ENCODE measurements around the gene SH3RF3.

SH3RF3 gene

GRCh38 chr2:109313343-109313742 lies 184.3 kb downstream of the SH3RF3 start:
- no peak for DNase-seq (ENCODE audit: low spot score)

GRCh38 chr2:109316091-109316490 lies 187.1 kb downstream of the SH3RF3 start:
- DNase-seq (ENCODE audit: low spot score): no peak

- no peak for DNase-seq (ENCODE audit: low spot score)
Observed at GRCh38 chr2:109317471-109318095, 188.6 kb downstream of the SH3RF3 start.

DNA sequence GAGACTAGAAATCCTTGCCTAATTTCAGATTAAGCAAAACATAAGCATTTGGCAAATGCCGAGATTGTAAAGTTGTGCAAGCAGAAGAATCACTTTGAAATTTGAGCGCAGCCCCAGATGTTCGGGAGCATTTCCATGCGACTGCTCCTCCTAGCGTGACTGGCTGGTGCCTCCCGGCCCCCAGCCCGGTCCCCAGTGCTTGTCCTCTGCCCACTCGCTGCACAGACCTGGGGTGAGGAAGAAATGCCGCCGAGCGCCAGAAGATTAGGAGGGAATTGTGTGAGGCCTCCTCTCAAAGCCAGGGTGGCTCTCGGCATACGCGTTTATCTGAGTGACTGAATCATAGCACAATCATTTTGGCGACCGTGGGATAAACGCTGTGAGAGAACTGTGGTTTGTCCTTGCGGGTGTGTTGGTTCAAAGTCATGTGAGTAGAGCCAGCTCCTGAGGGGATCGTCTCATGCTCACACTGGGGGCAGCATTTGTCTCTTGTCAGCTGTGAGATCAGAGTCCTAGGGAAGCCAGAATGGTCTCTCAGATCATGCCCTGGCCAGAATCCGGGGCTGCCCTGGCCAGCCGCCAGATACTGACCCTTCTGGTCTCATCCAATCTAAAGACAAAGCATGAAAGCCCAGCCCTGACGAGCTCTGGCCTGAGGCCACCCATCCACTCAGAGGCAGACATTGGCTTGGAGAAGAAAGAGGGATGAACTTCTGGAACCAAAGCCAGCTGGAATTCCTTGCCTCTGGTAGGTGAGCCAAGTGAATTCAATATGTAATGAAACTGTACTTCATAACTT lies 189.3 kb downstream of the SH3RF3 start:
- DNase-seq (ENCODE audit: low spot score): no peak

GRCh38 chr2:109318949-109319342 lies 189.9 kb downstream of the SH3RF3 start:
- no peak for DNase-seq (ENCODE audit: low spot score)

- no peak for DNase-seq (ENCODE audit: low spot score)
Observed at GRCh38 chr2:109320195-109320922, 191.4 kb downstream of the SH3RF3 start.

GRCh38 chr2:109321570-109321969 lies 192.6 kb downstream of the SH3RF3 start:
- DNase-seq (ENCODE audit: low spot score): no peak

- DNase-seq (ENCODE audit: low spot score): no peak
Observed at GRCh38 chr2:109322111-109322510, 193.1 kb downstream of the SH3RF3 start.

DNA sequence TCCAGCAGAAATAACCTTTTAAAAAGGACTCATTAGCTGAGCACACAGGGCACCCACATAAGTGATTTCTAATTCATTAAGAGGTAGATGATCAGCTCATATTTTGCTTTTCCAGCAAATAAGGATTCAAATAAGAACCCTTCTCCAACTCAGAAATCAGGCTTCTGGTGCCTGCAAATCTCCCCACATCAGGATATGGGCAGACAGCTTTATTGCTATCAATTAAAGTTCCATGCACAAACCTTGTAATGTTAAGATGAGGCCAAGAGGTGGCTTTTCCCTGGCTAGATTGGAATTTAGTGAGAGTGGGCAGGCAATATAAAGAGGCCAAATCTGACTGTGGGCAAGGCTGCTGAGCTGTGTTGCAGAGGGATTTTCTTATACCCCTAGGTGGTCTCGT lies 193.6 kb downstream of the SH3RF3 start:
- no peak for DNase-seq (ENCODE audit: low spot score)

- no peak for DNase-seq (ENCODE audit: low spot score)
Observed at GRCh38 chr2:109324861-109325260, 195.9 kb downstream of the SH3RF3 start.

DNA sequence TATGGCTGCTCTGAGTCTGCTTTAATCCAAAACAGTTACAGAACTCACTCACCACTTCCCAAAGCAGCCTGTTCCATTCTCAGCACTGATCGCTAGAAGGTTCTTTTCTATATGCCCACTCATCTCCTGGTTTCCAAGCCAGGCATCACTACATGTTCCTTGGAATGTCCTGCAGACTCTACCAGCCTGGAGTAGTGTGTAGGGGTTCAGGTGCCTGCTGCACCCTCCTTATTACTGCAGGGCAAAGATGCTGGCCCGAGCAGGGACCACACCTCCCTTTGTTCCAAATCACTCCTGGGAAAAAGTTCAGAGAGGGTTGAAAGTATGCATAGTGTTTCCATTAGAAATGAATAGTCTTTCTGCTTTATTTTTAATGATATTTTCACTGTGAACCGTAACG lies 196.6 kb downstream of the SH3RF3 start:
- no peak for DNase-seq (ENCODE audit: low spot score)

DNA sequence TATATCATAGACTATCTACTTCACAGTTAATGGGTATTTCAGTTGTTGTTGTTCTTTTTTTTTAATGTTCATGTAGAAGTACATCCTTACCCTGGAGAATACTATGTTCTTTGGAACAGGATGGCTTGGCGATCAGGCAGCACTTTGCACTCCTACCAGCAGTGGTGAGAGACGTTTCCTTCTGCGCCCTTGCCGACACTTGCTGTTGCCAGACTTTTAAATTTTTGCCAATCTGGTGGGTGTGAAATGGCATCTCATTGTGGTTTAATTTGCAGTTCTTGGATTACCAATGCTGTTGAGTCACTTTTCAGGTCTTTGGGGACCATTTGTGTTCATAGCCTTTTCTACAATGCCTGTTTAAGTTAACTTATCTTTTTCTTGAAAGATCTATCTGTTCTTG lies 197.3 kb downstream of the SH3RF3 start:
- no peak for DNase-seq (ENCODE audit: low spot score)

GRCh38 chr2:109330056-109330455 lies 201.1 kb downstream of the SH3RF3 start:
- no peak for DNase-seq (ENCODE audit: low spot score)

DNA sequence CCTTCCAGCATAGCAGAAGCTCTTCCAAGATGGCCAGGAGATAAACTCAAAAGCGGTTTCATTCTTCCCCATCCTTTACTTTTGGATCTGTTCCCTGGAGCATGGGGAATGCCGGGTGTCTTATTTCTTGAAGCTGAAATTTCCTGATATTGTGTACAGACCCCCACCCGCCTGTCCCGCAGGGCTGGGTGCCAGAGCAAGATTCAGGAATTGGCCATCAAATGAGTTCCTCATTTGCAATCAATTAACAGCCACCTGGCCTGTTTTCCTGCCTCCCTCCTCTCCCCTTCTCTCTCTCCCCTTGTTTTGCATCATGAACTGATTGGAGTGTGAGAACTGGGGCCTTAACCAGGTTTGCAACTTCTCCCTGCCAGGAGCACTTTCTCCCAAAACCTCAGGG lies 202.1 kb downstream of the SH3RF3 start:
- no peak for DNase-seq (ENCODE audit: low spot score)

- peak; percentile 36 for DNase-seq (ENCODE audit: low spot score)
Observed at GRCh38 chr2:109331896-109332848, 203.2 kb downstream of the SH3RF3 start.

DNA sequence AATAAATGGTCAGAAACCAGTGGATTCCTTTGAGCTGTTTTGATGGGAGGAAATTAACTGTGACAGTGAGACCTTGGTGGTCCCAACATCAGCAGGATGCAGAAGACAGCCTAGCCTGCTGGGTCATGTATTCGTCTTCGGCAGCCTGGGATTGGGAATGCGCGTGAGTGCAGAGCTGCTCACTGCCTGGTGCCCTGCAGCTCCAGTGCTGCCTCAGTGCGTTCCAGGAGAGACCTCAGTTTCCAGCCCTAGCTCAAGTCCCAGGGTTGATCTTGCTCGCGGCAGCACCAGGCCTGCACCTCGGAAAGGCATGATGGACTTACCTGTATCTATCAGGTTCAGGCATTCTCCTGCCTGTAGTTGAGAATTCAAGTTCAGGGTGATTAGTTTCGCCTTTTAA lies 203.9 kb downstream of the SH3RF3 start:
- DNase-seq (ENCODE audit: low spot score): no peak

DNA sequence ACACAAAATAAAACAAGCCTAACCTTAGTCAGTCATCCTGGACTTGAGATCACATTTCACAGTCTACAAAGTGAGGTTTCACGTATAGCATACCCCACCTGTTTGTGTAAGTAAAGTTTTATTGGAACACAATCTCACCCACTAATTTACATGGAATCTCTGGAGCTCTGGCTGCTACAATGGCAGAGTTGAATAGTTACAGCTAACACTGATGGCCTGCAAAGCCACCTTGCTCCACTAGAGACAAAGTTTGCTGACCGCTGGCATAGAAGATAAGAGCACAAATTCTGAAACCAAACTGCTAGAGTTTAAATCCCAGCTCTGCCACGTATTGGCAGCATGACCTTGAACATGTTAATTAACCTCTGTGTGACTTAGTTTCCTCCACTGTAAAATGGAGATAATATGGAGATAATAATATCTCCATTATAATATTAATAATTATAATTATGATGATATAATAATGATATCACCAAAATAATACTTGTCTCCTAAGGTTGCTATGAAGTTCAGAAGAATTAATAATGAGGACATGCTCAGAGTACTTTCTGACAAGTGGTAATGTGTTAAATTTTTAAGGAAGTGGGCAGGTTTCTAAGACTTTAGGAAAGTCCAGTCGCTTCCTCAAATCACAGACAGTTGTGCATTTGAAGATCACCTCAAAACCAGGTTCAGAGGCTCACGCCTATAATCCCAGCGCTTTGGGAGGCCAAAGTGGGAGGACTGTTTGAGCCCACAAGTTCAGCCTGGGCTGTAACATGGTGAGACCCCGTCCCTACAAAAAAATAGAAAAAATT lies 204.6 kb downstream of the SH3RF3 start:
- DNase-seq (ENCODE audit: low spot score): no peak

- DNase-seq (ENCODE audit: low spot score): no peak
Observed at GRCh38 chr2:109335631-109336176, 206.7 kb downstream of the SH3RF3 start.

GRCh38 chr2:109336296-109336695 lies 207.3 kb downstream of the SH3RF3 start:
- DNase-seq (ENCODE audit: low spot score): no peak

- no peak for DNase-seq (ENCODE audit: low spot score)
Observed at GRCh38 chr2:109337221-109337620, 208.2 kb downstream of the SH3RF3 start.

DNA sequence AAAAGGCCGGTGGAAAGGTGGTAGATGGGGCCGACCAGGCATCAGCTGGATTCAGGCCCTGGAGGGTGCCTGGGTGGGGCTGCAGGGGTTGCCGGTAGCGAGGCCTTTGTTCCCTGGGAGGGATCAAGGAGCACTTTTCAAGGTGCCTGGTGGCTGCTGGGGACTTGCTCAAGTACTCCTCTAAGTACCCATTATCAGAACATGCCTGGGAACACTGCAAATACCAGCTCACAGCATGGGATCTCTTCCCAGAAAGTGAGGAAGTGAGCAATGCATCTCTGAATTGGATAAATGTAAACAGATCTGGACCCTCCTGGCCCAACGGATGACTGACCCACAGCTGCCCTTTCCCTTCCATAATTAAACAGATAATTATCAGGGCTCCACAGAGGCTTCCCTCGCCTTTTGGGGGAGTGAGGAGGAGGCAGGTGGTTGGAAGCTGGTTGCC lies 210.5 kb downstream of the SH3RF3 start:
- no peak for DNase-seq (ENCODE audit: low spot score)

All from LoVo (cell line).